Measurements from ENCODE around the gene CLEC9A.

The CLEC9A gene

GRCh38 chr12:10001171-10001776 is 29.2 kb upstream of the CLEC9A start:
- Histone ChIP-seq H2BK120ac (ENCODE audit: insufficient read depth, low read length, poor library complexity) (no peak overlapping the region), H3K9me3 (ENCODE audit: insufficient read depth, low read depth, low read length) (no peaks in the 10 kb centered on the region), H3K27ac (ENCODE audit: low read depth, low read length) (no peak overlapping the region), H3K27me3 (ENCODE audit: insufficient read depth, low read length) (no peaks in the 10 kb centered on the region), H3K4me1 (ENCODE audit: control insufficient read depth in 1 of 2, insufficient read depth in 2 of 2, low read length in 2 of 2) (no peaks in the 10 kb centered on the region), H3K36me3 (ENCODE audit: control insufficient read depth in 1 of 2, insufficient read depth in 2 of 2, low read length in 2 of 2) (no peaks in the 10 kb centered on the region), H2BK5ac (ENCODE audit: low read depth, low read length, poor library complexity) (no peak overlapping the region), H4K91ac (ENCODE audit: low read depth, low read length) (no peak overlapping the region), H3K4ac (ENCODE audit: low read depth, low read length) (no peak overlapping the region), H3K4me2 (ENCODE audit: low read length) (no peak overlapping the region), H3K79me2 (ENCODE audit: control insufficient read depth, insufficient read depth, low read length, poor library complexity) (no peaks in the 10 kb centered on the region), H2AK5ac (ENCODE audit: low read length) (no peak overlapping the region), H3K23ac (ENCODE audit: low read length) (no peak overlapping the region), H3K18ac (ENCODE audit: low read length) (no peak overlapping the region), H3K9ac (ENCODE audit: low read length) (no peak overlapping the region), H3K79me1 (ENCODE audit: low read length) (no peaks in the 10 kb centered on the region), H2BK12ac (ENCODE audit: low read length) (no peak overlapping the region), H3K14ac (ENCODE audit: low read length) (no peak overlapping the region), H2AFZ (ENCODE audit: insufficient read depth, low read length, poor library complexity) (no peak overlapping the region), H4K12ac (ENCODE audit: low read depth, low read length) (no peak overlapping the region), H4K8ac (ENCODE audit: low read depth, low read length) (no peak overlapping the region), H3K4me3 (ENCODE audit: low read depth, low read length) (no peak overlapping the region)
- WGBS (ENCODE audit: extremely low coverage, insufficient coverage, insufficient read length): no CpG with 5 or more reads among the region's 4 CpGs
- peak in 1 of 2 donors; percentile 40 for DNase-seq

- Histone ChIP-seq H3K36me3 (ENCODE audit: control insufficient read depth in 1 of 2, insufficient read depth in 2 of 2, low read length in 2 of 2) (no peaks in the 10 kb centered on the region), H3K79me1 (ENCODE audit: low read length) (no peaks in the 10 kb centered on the region), H4K91ac (ENCODE audit: low read depth, low read length) (no peak overlapping the region), H2AK5ac (ENCODE audit: low read length) (no peak overlapping the region), H3K4ac (ENCODE audit: low read depth, low read length) (no peak overlapping the region), H3K18ac (ENCODE audit: low read length) (no peak overlapping the region), H3K9ac (ENCODE audit: low read length) (no peak overlapping the region), H3K79me2 (ENCODE audit: control insufficient read depth, insufficient read depth, low read length, poor library complexity) (no peaks in the 10 kb centered on the region), H3K4me3 (ENCODE audit: low read depth, low read length) (no peak overlapping the region), H3K9me3 (ENCODE audit: insufficient read depth, low read depth, low read length) (no peaks in the 10 kb centered on the region), H3K4me1 (ENCODE audit: control insufficient read depth in 1 of 2, insufficient read depth in 2 of 2, low read length in 2 of 2) (no peaks in the 10 kb centered on the region), H2BK12ac (ENCODE audit: low read length) (no peak overlapping the region), H3K14ac (ENCODE audit: low read length) (no peak overlapping the region), H2AFZ (ENCODE audit: insufficient read depth, low read length, poor library complexity) (no peak overlapping the region), H4K8ac (ENCODE audit: low read depth, low read length) (no peak overlapping the region), H3K27me3 (ENCODE audit: insufficient read depth, low read length) (no peaks in the 10 kb centered on the region), H3K27ac (ENCODE audit: low read depth, low read length) (no peak overlapping the region), H3K23ac (ENCODE audit: low read length) (no peak overlapping the region), H3K4me2 (ENCODE audit: low read length) (no peak overlapping the region), H2BK5ac (ENCODE audit: low read depth, low read length, poor library complexity) (no peak overlapping the region), H4K12ac (ENCODE audit: low read depth, low read length) (no peak overlapping the region), H2BK120ac (ENCODE audit: insufficient read depth, low read length, poor library complexity) (no peak overlapping the region)
- no CpG with 5 or more reads among the region's 6 CpGs for WGBS (ENCODE audit: extremely low coverage, insufficient coverage, insufficient read length)
- no peak for DNase-seq
These were observed 17.7 kb upstream of the CLEC9A start for GRCh38 chr12:10012630-10013330.

DNA sequence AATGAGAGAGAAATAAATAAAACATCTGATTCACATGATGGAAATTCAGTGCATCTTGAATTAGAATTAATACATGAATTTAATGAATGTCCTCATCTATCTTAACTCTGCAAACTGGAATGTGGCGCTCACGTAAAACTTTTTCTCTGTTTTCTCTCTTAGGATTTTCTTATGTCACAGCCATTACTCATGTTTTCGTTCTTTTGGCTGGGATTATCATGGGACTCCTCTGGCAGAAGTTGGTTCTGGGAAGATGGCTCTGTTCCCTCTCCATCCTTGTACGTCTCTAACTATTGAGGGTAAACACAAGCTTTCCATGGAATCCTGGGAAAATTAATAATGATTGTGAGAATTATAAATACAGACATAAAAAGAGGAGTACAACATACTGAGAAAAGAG is 15.0 kb upstream of the CLEC9A start:
- no peaks in the 10 kb centered on the region for H3K36me3 ChIP-seq (ENCODE audit: control insufficient read depth in 1 of 2, insufficient read depth in 2 of 2, low read length in 2 of 2)
- no peak overlapping the region for H3K18ac ChIP-seq (ENCODE audit: low read length)
- H3K27ac ChIP-seq (ENCODE audit: low read depth, low read length): no peak overlapping the region
- H2BK12ac ChIP-seq (ENCODE audit: low read length): no peak overlapping the region
- H2AK5ac ChIP-seq (ENCODE audit: low read length): no peak overlapping the region
- no peak overlapping the region for H2BK120ac ChIP-seq (ENCODE audit: insufficient read depth, low read length, poor library complexity)
- H2AFZ ChIP-seq (ENCODE audit: insufficient read depth, low read length, poor library complexity): no peak overlapping the region
- no peak overlapping the region for H3K23ac ChIP-seq (ENCODE audit: low read length)
- no peaks in the 10 kb centered on the region for H3K79me2 ChIP-seq (ENCODE audit: control insufficient read depth, insufficient read depth, low read length, poor library complexity)
- no peak overlapping the region for H3K4ac ChIP-seq (ENCODE audit: low read depth, low read length)
- no peak overlapping the region for H4K91ac ChIP-seq (ENCODE audit: low read depth, low read length)
- no peak overlapping the region for H2BK5ac ChIP-seq (ENCODE audit: low read depth, low read length, poor library complexity)
- no CpG with 5 or more reads among the region's 4 CpGs for WGBS (ENCODE audit: extremely low coverage, insufficient coverage, insufficient read length)
- H3K79me1 ChIP-seq (ENCODE audit: low read length): no peaks in the 10 kb centered on the region
- H3K4me3 ChIP-seq (ENCODE audit: low read depth, low read length): no peak overlapping the region
- DNase-seq: no peak
- no peaks in the 10 kb centered on the region for H3K27me3 ChIP-seq (ENCODE audit: insufficient read depth, low read length)
- no peak overlapping the region for H4K8ac ChIP-seq (ENCODE audit: low read depth, low read length)
- H3K4me2 ChIP-seq (ENCODE audit: low read length): no peak overlapping the region
- no peaks in the 10 kb centered on the region for H3K4me1 ChIP-seq (ENCODE audit: control insufficient read depth in 1 of 2, insufficient read depth in 2 of 2, low read length in 2 of 2)
- H4K12ac ChIP-seq (ENCODE audit: low read depth, low read length): no peak overlapping the region
- no peak overlapping the region for H3K9ac ChIP-seq (ENCODE audit: low read length)
- no peak overlapping the region for H3K14ac ChIP-seq (ENCODE audit: low read length)
- no peaks in the 10 kb centered on the region for H3K9me3 ChIP-seq (ENCODE audit: insufficient read depth, low read depth, low read length)

- Histone ChIP-seq H4K8ac (ENCODE audit: low read depth, low read length) (no peak overlapping the region), H3K4ac (ENCODE audit: low read depth, low read length) (no peak overlapping the region), H2BK120ac (ENCODE audit: insufficient read depth, low read length, poor library complexity) (no peak overlapping the region), H3K4me3 (ENCODE audit: low read depth, low read length) (no peak overlapping the region), H3K18ac (ENCODE audit: low read length) (no peak overlapping the region), H3K36me3 (ENCODE audit: control insufficient read depth in 1 of 2, insufficient read depth in 2 of 2, low read length in 2 of 2) (no peaks in the 10 kb centered on the region), H3K4me1 (ENCODE audit: control insufficient read depth in 1 of 2, insufficient read depth in 2 of 2, low read length in 2 of 2) (no peaks in the 10 kb centered on the region), H3K4me2 (ENCODE audit: low read length) (no peak overlapping the region), H2AK5ac (ENCODE audit: low read length) (no peak overlapping the region), H3K9ac (ENCODE audit: low read length) (no peak overlapping the region), H2BK12ac (ENCODE audit: low read length) (no peak overlapping the region), H4K12ac (ENCODE audit: low read depth, low read length) (no peak overlapping the region), H3K9me3 (ENCODE audit: insufficient read depth, low read depth, low read length) (no peaks in the 10 kb centered on the region), H4K91ac (ENCODE audit: low read depth, low read length) (no peak overlapping the region), H3K27me3 (ENCODE audit: insufficient read depth, low read length) (no peaks in the 10 kb centered on the region), H2AFZ (ENCODE audit: insufficient read depth, low read length, poor library complexity) (no peak overlapping the region), H3K79me2 (ENCODE audit: control insufficient read depth, insufficient read depth, low read length, poor library complexity) (no peaks in the 10 kb centered on the region), H3K23ac (ENCODE audit: low read length) (no peak overlapping the region), H3K27ac (ENCODE audit: low read depth, low read length) (no peak overlapping the region), H2BK5ac (ENCODE audit: low read depth, low read length, poor library complexity) (no peak overlapping the region), H3K14ac (ENCODE audit: low read length) (no peak overlapping the region), H3K79me1 (ENCODE audit: low read length) (no peaks in the 10 kb centered on the region)
- DNase-seq: peak in 1 of 2 donors; percentile 26
- no CpG with 5 or more reads among the region's 1 CpG for WGBS (ENCODE audit: extremely low coverage, insufficient coverage, insufficient read length)
These were observed 13.6 kb upstream of the CLEC9A start for GRCh38 chr12:10016881-10017280.

Data from trophoblast cell (in vitro differentiated cells and primary cell).